ENCODE results near the gene VWA7.

DNA sequence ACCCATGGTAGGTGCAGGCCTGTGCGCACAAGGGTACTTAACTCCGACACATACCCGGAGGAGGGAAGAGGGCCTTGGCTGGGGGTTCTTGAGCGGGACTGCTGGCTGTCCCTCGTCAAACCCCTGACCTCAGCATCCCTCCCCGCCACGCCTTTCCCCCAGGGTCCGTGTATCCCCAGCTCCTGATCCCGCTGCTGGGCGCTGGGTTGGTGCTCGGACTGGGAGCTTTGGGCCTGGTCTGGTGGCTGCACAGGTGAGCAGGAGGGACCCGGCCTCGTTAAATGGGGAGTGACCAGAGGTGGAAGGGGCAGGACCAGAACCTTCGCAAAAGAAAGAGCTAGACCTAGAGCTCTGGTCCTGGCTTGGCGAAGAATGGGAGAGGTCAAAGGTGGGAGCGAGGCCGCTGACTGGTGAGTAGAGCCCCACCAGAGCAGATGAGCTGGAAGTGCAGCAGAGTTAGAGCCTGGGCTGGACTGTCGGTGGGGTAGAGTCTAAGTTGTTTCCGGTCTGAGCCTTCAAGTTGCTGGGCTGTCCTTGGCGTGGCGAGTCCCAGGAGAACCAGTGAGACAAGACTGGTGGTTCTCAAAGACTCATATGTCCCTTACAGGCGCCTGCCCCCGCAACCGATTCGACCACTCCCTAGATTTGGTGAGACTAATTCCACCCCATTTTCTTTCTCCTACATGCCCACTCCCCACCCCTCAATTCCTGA lies 53.0 kb downstream of the VWA7 start:
- TF ChIP-seq, protein P1, sequence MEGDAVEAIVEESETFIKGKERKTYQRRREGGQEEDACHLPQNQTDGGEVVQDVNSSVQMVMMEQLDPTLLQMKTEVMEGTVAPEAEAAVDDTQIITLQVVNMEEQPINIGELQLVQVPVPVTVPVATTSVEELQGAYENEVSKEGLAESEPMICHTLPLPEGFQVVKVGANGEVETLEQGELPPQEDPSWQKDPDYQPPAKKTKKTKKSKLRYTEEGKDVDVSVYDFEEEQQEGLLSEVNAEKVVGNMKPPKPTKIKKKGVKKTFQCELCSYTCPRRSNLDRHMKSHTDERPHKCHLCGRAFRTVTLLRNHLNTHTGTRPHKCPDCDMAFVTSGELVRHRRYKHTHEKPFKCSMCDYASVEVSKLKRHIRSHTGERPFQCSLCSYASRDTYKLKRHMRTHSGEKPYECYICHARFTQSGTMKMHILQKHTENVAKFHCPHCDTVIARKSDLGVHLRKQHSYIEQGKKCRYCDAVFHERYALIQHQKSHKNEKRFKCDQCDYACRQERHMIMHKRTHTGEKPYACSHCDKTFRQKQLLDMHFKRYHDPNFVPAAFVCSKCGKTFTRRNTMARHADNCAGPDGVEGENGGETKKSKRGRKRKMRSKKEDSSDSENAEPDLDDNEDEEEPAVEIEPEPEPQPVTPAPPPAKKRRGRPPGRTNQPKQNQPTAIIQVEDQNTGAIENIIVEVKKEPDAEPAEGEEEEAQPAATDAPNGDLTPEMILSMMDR (IDR thresholded peaks at IDR 0.05; ENCODE audit: insufficient read depth, low read depth, low read length), result no peak
- no peak for TF ChIP-seq EZH2 (IDR thresholded peaks at IDR 0.05; ENCODE audit: insufficient read depth, low read length)
